Mesendoderm (in vitro differentiated cells): Measurements from ENCODE around the gene TVP23B.
"Not testable (repeated sequence)": the region's sequence is repeated elsewhere in the genome, so short reads cannot be mapped to it uniquely, and the experiment has no call there.

ENCODE experiments used
- DNase-seq: peaks from one replicate; pipeline ENCODE4 v3.0.0; 2013
- H2AK5ac ChIP-seq: 2 replicates; pipeline ENCODE4 v1.6.1; 2013; ENCODE audit warnings: low read length, inconsistent platforms
- H2BK120ac ChIP-seq: 2 replicates; pipeline ENCODE4 v1.6.1; 2013; ENCODE audit warnings: low read depth, mild to moderate bottlenecking, low read length, moderate library complexity, mixed read lengths
- H2BK15ac ChIP-seq: replicated peaks from 2 replicates; pipeline ENCODE4 v1.6.1; 2013; ENCODE audit warnings: low read depth, mild to moderate bottlenecking, moderate library complexity
- H2BK5ac ChIP-seq: 2 replicates; pipeline ENCODE4 v1.6.1; 2013; ENCODE audit warnings: low read length, inconsistent platforms
- H3K18ac ChIP-seq: 2 replicates; pipeline ENCODE4 v1.6.1; 2013; ENCODE audit warnings: mild to moderate bottlenecking, low read length, mixed read lengths
- H3K23ac ChIP-seq: one replicate; pipeline ENCODE4 v1.6.1; 2013; ENCODE audit warnings: low read length
- H3K27ac ChIP-seq: 2 replicates; pipeline ENCODE4 v1.5.1; 2013; ENCODE audit warnings: low read depth, mild to moderate bottlenecking, inconsistent platforms, low read length, moderate library complexity
- H3K27me3 ChIP-seq: 2 replicates; pipeline ENCODE4 v1.6.1; 2013; ENCODE audit warnings: low read length, control low read depth, mild to moderate bottlenecking, inconsistent platforms; ENCODE audit not compliant: insufficient read depth, poor library complexity
- H3K36me3 ChIP-seq: 2 replicates; pipeline ENCODE4 v1.6.1; 2013; ENCODE audit warnings: low read length, inconsistent platforms; ENCODE audit not compliant: control insufficient read depth, insufficient read depth
- H3K4ac ChIP-seq: one replicate; pipeline ENCODE4 v1.6.1; 2013; ENCODE audit warnings: low read depth, mild to moderate bottlenecking, low read length, moderate library complexity
- H3K4me1 ChIP-seq: 2 replicates; pipeline ENCODE4 v1.6.1; 2013; ENCODE audit warnings: low read depth, low read length, inconsistent platforms; ENCODE audit not compliant: control insufficient read depth
- H3K4me2 ChIP-seq: 2 replicates; pipeline ENCODE4 v1.6.1; 2013; ENCODE audit warnings: low read length
- H3K4me3 ChIP-seq: 2 replicates; pipeline ENCODE4 v1.5.1; 2013; ENCODE audit warnings: mild to moderate bottlenecking, low read length
- H3K56ac ChIP-seq: one replicate; pipeline ENCODE4 v1.6.1; 2013; ENCODE audit warnings: low read length
- H3K79me1 ChIP-seq: 2 replicates; pipeline ENCODE4 v1.6.1; 2013; ENCODE audit warnings: low read length, inconsistent platforms
- H3K79me2 ChIP-seq: 2 replicates; pipeline ENCODE4 v1.6.1; 2013; ENCODE audit warnings: mild to moderate bottlenecking, low read length; ENCODE audit not compliant: control insufficient read depth, insufficient read depth
- H3K9ac ChIP-seq: 2 replicates; pipeline ENCODE4 v1.6.1; 2013; ENCODE audit warnings: low read length, inconsistent platforms
- H4K5ac ChIP-seq: one replicate; pipeline ENCODE4 v1.6.1; 2013; ENCODE audit warnings: low read length
- H4K8ac ChIP-seq: one replicate; pipeline ENCODE4 v1.6.1; 2013; ENCODE audit warnings: low read depth, mild to moderate bottlenecking, control low read depth, low read length, moderate library complexity
- WGBS: extraction: QIAGEN DNeasy Blood & Tissue Kit; methylation state at CpG from one replicate; pipeline ENCODE4 v1.1.7; 2013; ENCODE audit warnings: low lambda C conversion rate, missing lambda C conversion rate; ENCODE audit not compliant: insufficient coverage; ENCODE audit errors: extremely low coverage; 5-methylcytosine and 5-hydroxymethylcytosine counted together

TVP23B gene

DNA sequence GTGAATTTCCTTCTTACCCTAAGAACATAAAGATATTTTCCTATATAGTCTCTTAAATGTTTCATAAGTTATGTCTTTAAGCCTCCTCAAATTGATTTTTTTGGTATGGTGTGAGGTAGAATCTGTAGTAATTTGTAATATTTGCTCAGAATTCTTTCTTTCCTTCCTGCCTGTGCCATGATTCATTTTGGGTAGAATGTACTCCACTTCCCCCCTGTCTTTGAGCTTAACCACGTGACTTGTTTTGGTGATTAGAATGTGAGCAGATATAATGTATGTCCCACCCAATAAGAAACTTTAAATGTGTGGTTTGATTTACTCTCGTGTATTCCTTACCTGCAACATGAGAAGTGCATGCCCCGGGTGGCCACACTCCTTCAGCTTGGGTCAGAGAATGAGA, 40.4 kb downstream of the TVP23B start:
- not testable (repeated sequence) for H4K8ac ChIP-seq, H3K27me3 ChIP-seq, H2AK5ac ChIP-seq, H3K79me1 ChIP-seq, H3K36me3 ChIP-seq, H3K4ac ChIP-seq, H4K5ac ChIP-seq, H2BK5ac ChIP-seq, H3K4me2 ChIP-seq, H3K23ac ChIP-seq, H2BK120ac ChIP-seq, DNase-seq, H3K27ac ChIP-seq, H3K18ac ChIP-seq, H3K56ac ChIP-seq, H3K9ac ChIP-seq, H3K4me3 ChIP-seq, H3K4me1 ChIP-seq, H2BK15ac ChIP-seq, H3K79me2 ChIP-seq
- WGBS = no CpG with 5 or more reads among the region's 3 CpGs

DNA sequence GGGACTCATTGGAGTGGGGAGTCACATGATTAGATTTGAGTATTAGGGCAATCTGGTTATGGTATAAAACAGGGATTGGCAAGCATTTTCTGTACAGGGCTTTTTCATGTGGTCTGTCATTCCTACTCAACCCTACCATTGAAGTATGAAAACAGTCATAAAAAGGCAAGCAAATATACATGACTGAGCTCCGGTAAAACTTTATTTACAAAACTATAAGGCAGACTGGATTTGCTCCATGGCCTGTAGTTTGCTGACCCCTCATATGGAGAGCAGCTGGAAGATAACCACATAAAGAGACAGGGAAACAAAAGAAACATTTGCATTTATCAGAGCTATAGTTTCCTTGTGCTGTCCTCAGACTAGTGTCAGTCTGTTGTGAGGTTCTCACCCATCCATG, 46.6 kb downstream of the TVP23B start:
- not testable (repeated sequence) for H3K4me1 ChIP-seq, H2BK120ac ChIP-seq, H3K9ac ChIP-seq, DNase-seq, H3K56ac ChIP-seq, H3K4ac ChIP-seq, H3K18ac ChIP-seq, H2AK5ac ChIP-seq, H4K8ac ChIP-seq, H3K79me1 ChIP-seq, H3K4me3 ChIP-seq, H3K27me3 ChIP-seq, H3K79me2 ChIP-seq, H2BK15ac ChIP-seq, H2BK5ac ChIP-seq, H3K36me3 ChIP-seq, H3K4me2 ChIP-seq, H3K27ac ChIP-seq, H3K23ac ChIP-seq, H4K5ac ChIP-seq
- WGBS = no CpG with 5 or more reads among the region's 1 CpG

DNA sequence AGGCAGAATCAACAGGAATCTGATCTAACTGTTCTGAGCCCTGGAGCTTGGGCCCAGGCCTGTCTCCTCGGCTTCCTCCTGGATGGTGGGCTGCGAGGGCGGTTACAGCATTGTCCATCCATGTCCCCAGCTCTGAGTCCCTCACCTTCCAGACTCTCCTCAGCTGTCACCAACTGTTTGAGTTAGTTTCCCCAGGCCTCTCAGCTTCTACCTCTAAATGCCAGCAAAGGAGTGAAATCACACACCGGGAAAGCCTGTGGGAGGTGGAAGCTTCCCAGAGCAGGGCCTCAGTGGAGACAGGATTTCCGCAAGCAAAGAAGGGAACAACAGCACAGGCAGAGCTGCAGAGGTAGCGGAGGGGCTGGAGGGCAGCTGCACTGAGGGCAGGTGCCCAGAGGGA, 67.5 kb downstream of the TVP23B start:
- H3K18ac ChIP-seq = no peak overlapping the region
- no CpG with 5 or more reads among the region's 6 CpGs for WGBS
- no peak overlapping the region for H2BK5ac ChIP-seq
- no peak overlapping the region for H2BK120ac ChIP-seq
- no peak overlapping the region for H2BK15ac ChIP-seq
- H3K23ac ChIP-seq = no peak overlapping the region
- H3K4ac ChIP-seq = no peak overlapping the region
- no peaks in the 10 kb centered on the region for H3K79me2 ChIP-seq
- no peaks in the 10 kb centered on the region for H3K79me1 ChIP-seq
- DNase-seq = no peak
- H4K8ac ChIP-seq = no peak overlapping the region
- no peaks in the 10 kb centered on the region for H3K4me1 ChIP-seq
- no peak overlapping the region for H4K5ac ChIP-seq
- no peak overlapping the region for H3K56ac ChIP-seq
- H3K27me3 ChIP-seq = no peaks in the 10 kb centered on the region
- H3K36me3 ChIP-seq = no peaks in the 10 kb centered on the region
- no peak overlapping the region for H3K4me2 ChIP-seq
- H2AK5ac ChIP-seq = no peak overlapping the region
- H3K4me3 ChIP-seq = no peak overlapping the region
- no peak overlapping the region for H3K9ac ChIP-seq
- no peak overlapping the region for H3K27ac ChIP-seq

DNA sequence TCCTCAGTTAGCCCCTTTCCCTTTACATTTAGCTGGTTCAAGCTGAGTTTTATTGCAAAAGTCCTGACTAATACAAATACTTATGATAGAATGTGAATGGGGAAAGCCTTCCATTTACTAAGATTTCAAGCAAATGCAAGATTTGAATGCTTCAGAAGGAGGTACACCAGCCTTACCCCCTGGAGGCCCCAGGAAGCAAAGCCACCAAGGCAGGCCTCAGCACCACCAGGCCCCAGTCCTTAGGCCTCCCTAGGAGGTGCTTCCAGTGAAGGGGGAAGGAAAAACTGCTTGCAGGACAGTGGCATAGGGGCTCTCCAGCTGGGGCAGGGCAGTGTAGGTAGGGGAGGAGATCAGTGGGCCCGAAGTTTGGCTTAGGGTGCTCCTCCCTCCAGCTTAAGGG, 69.7 kb downstream of the TVP23B start:
- no peak overlapping the region for H2BK120ac ChIP-seq
- no peak overlapping the region for H3K27ac ChIP-seq
- no peak overlapping the region for H3K4me3 ChIP-seq
- H3K27me3 ChIP-seq = no peaks in the 10 kb centered on the region
- H3K9ac ChIP-seq = no peak overlapping the region
- H2AK5ac ChIP-seq = no peak overlapping the region
- H3K18ac ChIP-seq = no peak overlapping the region
- H3K36me3 ChIP-seq = no peaks in the 10 kb centered on the region
- no peak overlapping the region for H3K23ac ChIP-seq
- H4K8ac ChIP-seq = no peak overlapping the region
- WGBS = no CpG with 5 or more reads among the region's 1 CpG
- H2BK5ac ChIP-seq = no peak overlapping the region
- H4K5ac ChIP-seq = no peak overlapping the region
- peaks cover 3% of the 10 kb centered on the region for H3K79me1 ChIP-seq
- no peak overlapping the region for H3K4me2 ChIP-seq
- no peak overlapping the region for H3K56ac ChIP-seq
- H3K79me2 ChIP-seq = no peaks in the 10 kb centered on the region
- H3K4ac ChIP-seq = no peak overlapping the region
- no peak for DNase-seq
- H2BK15ac ChIP-seq = no peak overlapping the region
- H3K4me1 ChIP-seq = no peaks in the 10 kb centered on the region

DNA sequence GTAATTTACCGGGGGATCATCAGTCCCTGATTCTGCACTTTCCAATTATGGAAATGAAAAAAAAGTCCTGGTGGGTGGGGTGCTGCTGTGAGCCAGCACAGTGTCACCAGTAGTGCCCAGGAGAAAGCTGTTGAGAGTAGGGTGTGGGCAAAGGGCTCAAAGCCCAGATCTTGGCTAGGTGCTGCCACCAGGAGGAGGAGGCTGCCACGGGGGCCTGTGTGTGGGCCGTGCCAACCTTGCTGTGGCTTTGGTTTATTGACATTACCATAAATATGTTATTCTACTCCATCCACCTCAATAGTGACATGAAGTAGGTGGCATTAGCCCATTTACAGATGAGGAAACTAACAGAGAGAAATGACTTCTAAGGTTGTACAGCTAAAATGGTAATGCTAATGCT, 70.2 kb downstream of the TVP23B start:
- Histone ChIP-seq H4K5ac (no peak overlapping the region), H2BK120ac (no peak overlapping the region), H3K9ac (no peak overlapping the region), H3K18ac (no peak overlapping the region), H3K4me1 (no peaks in the 10 kb centered on the region), H3K27me3 (no peaks in the 10 kb centered on the region), H3K4ac (no peak overlapping the region), H2AK5ac (no peak overlapping the region), H3K4me2 (no peak overlapping the region), H3K36me3 (no peaks in the 10 kb centered on the region), H2BK15ac (no peak overlapping the region), H2BK5ac (no peak overlapping the region), H3K4me3 (no peak overlapping the region), H3K79me2 (no peaks in the 10 kb centered on the region), H3K23ac (no peak overlapping the region), H4K8ac (no peak overlapping the region), H3K27ac (no peak overlapping the region), H3K56ac (no peak overlapping the region), H3K79me1 (peaks cover 3% of the 10 kb centered on the region)
- no CpG with 5 or more reads among the region's 3 CpGs for WGBS
- no peak for DNase-seq

DNA sequence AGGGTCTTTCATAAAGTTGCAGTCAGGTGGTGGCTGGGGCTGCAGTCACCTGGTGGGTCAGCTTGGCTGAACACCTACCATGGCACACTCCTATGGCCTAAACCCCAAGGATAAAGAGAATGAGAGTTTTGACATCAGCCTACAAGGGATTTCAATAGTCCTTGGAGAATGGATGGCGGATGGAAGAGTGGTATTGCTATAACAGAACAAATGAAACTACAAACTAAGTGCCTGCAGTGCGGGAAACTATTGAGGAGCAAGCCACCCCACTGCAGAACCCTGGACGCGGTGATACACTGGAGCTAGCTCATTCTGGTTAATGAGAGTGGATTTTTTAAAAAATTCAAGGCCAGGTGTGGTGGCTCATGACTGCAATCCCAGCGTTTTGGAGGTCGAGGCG, 74.0 kb downstream of the TVP23B start:
- Histone ChIP-seq H3K4ac (no peak overlapping the region), H2BK120ac (no peak overlapping the region), H3K27me3 (no peaks in the 10 kb centered on the region), H3K4me3 (no peak overlapping the region), H2AK5ac (no peak overlapping the region), H3K27ac (no peak overlapping the region), H3K23ac (no peak overlapping the region), H3K79me1 (peaks cover 6% of the 10 kb centered on the region), H3K79me2 (peaks cover 9% of the 10 kb centered on the region), H4K8ac (no peak overlapping the region), H3K4me2 (no peak overlapping the region), H4K5ac (no peak overlapping the region), H3K9ac (no peak overlapping the region), H3K56ac (no peak overlapping the region), H3K4me1 (peaks cover 3% of the 10 kb centered on the region), H3K18ac (no peak overlapping the region), H2BK5ac (no peak overlapping the region), H2BK15ac (no peak overlapping the region), H3K36me3 (no peaks in the 10 kb centered on the region)
- no peak for DNase-seq
- WGBS = no CpG with 5 or more reads among the region's 7 CpGs
